ENCODE measurements around the gene JKAMP. TPM values are rescaled to one million over a fixed set of nuclear protein-coding genes. Genes with fewer than 3 reads are reported as not detected.

The JKAMP gene
- total RNA-seq, 2 donors from 2014 or later: 26.6 to 34.0 TPM

DNA sequence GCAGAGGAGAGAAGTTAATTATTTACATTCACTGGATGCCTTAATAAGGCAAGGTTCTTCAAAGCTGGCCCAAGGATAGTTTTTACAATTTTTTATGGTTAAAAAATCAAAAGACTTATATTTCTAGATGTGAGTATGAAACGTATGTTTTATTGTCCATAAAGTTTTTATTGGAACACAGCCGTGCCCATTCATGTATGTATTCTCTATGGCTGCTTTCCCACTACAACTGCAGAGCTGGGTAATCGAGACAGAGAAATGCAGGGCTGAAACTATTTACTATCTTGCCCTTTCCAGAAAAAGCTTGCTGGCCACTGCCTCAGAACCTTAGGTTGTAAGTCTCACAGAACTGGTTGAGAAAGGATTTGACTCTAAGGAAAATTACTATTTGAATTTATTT, 16.4 kb downstream of the JKAMP start:
- TF ChIP-seq, protein P1, sequence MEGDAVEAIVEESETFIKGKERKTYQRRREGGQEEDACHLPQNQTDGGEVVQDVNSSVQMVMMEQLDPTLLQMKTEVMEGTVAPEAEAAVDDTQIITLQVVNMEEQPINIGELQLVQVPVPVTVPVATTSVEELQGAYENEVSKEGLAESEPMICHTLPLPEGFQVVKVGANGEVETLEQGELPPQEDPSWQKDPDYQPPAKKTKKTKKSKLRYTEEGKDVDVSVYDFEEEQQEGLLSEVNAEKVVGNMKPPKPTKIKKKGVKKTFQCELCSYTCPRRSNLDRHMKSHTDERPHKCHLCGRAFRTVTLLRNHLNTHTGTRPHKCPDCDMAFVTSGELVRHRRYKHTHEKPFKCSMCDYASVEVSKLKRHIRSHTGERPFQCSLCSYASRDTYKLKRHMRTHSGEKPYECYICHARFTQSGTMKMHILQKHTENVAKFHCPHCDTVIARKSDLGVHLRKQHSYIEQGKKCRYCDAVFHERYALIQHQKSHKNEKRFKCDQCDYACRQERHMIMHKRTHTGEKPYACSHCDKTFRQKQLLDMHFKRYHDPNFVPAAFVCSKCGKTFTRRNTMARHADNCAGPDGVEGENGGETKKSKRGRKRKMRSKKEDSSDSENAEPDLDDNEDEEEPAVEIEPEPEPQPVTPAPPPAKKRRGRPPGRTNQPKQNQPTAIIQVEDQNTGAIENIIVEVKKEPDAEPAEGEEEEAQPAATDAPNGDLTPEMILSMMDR (IDR thresholded peaks at IDR 0.05): no peak
- Histone ChIP-seq H3K9me3 (no peaks in the 10 kb centered on the region), H3K27ac (no peak overlapping the region), H3K27me3 (no peaks in the 10 kb centered on the region), H3K4me1 (no peaks in the 10 kb centered on the region), H3K36me3 (no peaks in the 10 kb centered on the region), H3K4me3 (no peak overlapping the region), H3K9ac (ENCODE audit: low read depth in 2 of 2, low read length in 2 of 2) (no peak overlapping the region)
- intact Hi-C loops (cut with DNase I): no loop called here
- no peak for DNase-seq

DNA sequence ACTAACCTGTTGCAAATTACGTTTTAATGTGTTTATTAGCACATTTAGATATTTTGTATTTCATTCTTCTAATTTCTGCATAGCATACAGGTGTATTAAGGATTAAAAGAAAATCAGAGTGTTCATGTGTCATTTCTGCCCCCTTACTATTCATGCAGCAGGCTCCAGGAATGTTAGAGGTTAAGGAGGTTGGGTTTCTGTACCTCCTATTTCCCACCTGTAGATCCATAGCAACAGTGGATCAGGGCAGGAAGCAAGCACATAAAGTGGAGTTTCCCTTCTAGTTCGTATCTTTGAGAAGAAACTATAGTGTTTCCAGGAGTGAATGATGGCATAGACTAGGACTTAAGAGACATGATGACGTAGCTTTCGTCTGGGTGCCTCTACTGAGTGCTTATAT, 18.9 kb downstream of the JKAMP start:
- Histone ChIP-seq H3K9me3 (no peaks in the 10 kb centered on the region), H3K9ac (ENCODE audit: low read depth in 2 of 2, low read length in 2 of 2) (no peak overlapping the region), H3K27ac (no peak overlapping the region), H3K4me3 (no peak overlapping the region), H3K27me3 (no peaks in the 10 kb centered on the region), H3K4me1 (no peaks in the 10 kb centered on the region), H3K36me3 (no peaks in the 10 kb centered on the region)
- TF ChIP-seq, protein P1 (IDR thresholded peaks at IDR 0.05): no peak
- DNase-seq: no peak
- intact Hi-C loops (cut with DNase I): no loop called here

- Histone ChIP-seq H3K27me3 (no peaks in the 10 kb centered on the region), H3K9ac (ENCODE audit: low read depth in 2 of 2, low read length in 2 of 2) (no peak overlapping the region), H3K4me3 (no peak overlapping the region), H3K9me3 (no peaks in the 10 kb centered on the region), H3K4me1 (no peaks in the 10 kb centered on the region), H3K27ac (no peak overlapping the region), H3K36me3 (no peaks in the 10 kb centered on the region)
- peak; percentile 89 for DNase-seq
- intact Hi-C loops (cut with DNase I): loop anchor here (5.0 kb wide), 1 partner anchor 65 kb away; no protein-coding TSS in a partner anchor
- TF ChIP-seq, protein P1 (IDR thresholded peaks at IDR 0.05): peak; percentile 94
Measured at GRCh38 chr14:59507063-59507751, 22.9 kb downstream of the JKAMP start.

DNA sequence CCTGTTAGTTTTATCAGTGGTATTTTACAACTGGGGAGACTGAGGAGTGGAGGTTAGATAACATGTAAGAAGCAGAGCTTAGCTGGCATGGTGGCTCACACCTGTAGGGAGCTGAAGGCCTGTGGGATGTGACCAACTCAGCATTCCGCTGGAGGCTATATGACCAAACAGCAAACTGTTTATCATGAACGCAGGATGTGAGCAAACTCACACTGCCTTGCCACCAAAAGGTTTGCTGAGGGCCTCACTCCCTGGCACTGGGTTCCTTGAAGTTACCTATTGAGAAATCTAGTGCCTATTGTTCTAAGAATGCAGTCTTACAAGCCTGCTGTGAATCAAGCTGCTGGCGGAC, 23.4 kb downstream of the JKAMP start:
- no peak for DNase-seq
- Histone ChIP-seq H3K27me3 (no peaks in the 10 kb centered on the region), H3K4me3 (no peak overlapping the region), H3K4me1 (no peaks in the 10 kb centered on the region), H3K9me3 (no peaks in the 10 kb centered on the region), H3K27ac (no peak overlapping the region), H3K36me3 (no peaks in the 10 kb centered on the region), H3K9ac (ENCODE audit: low read depth in 2 of 2, low read length in 2 of 2) (no peak overlapping the region)
- intact Hi-C loops (cut with DNase I): loop anchor here (5.0 kb wide), 1 partner anchor 65 kb away; no protein-coding TSS in a partner anchor
- TF ChIP-seq, protein P1 (IDR thresholded peaks at IDR 0.05): no peak

GRCh38 chr14:59509101-59509500, 24.8 kb downstream of the JKAMP start:
- no peaks in the 10 kb centered on the region for H3K9me3 ChIP-seq
- H3K36me3 ChIP-seq: no peaks in the 10 kb centered on the region
- TF ChIP-seq, protein P1 (IDR thresholded peaks at IDR 0.05): no peak
- H3K27ac ChIP-seq: no peak overlapping the region
- DNase-seq: no peak
- no peaks in the 10 kb centered on the region for H3K4me1 ChIP-seq
- intact Hi-C loops (cut with DNase I): loop anchor here (5.0 kb wide), 1 partner anchor 63 kb away; no protein-coding TSS in a partner anchor
- H3K9ac ChIP-seq (ENCODE audit: low read depth in 2 of 2, low read length in 2 of 2): no peak overlapping the region
- H3K4me3 ChIP-seq: no peak overlapping the region
- H3K27me3 ChIP-seq: no peaks in the 10 kb centered on the region
